Neural cell (in vitro differentiated cells): Measurements from ENCODE around the gene GRIN2C. TPM values are rescaled to one million over a fixed set of nuclear protein-coding genes. Genes with fewer than 3 reads are reported as not detected.

ENCODE experiments used
- H2AFZ ChIP-seq: fragments of 200-600, 300-800 bp; sonication (generic), shearing (Covaris generic); 2 replicates; pipeline ENCODE4 v1.6.0; 2014; ENCODE audit warnings: low read depth, mild to moderate bottlenecking, antibody characterized with exemption, low read length, moderate library complexity
- H3F3A ChIP-seq: fragments of 200-600 bp; shearing (Covaris generic); 2 replicates; pipeline ENCODE4 v1.6.1; 2016; ENCODE audit warnings: mild to moderate bottlenecking, moderate library complexity, mixed read lengths, antibody characterized with exemption, low read length; ENCODE audit not compliant: insufficient read depth, poor library complexity, severe bottlenecking
- H3K27ac ChIP-seq: fragments of 200-600, 300-800 bp; sonication (generic), shearing (Covaris generic); 2 replicates; pipeline ENCODE4 v1.5.1; 2014; ENCODE audit warnings: mild to moderate bottlenecking, low read length, moderate library complexity
- H3K27me3 ChIP-seq: fragments of 300-800, 200-600 bp; sonication (generic), shearing (Covaris generic); 2 replicates; pipeline ENCODE4 v1.6.0; 2014; ENCODE audit warnings: mild to moderate bottlenecking, low read depth, low read length, moderate library complexity; ENCODE audit not compliant: insufficient read depth
- H3K36me3 ChIP-seq: fragments of 300-800, 200-600 bp; sonication (generic), shearing (Covaris generic); 2 replicates; pipeline ENCODE4 v1.5.1; 2014; ENCODE audit warnings: mild to moderate bottlenecking, antibody characterized with exemption, low read length, moderate library complexity; ENCODE audit not compliant: insufficient read depth
- H3K4me2 ChIP-seq: fragments of 300-800, 200-600 bp; sonication (generic), shearing (Covaris generic); 2 replicates; pipeline ENCODE4 v1.6.0; 2014; ENCODE audit warnings: mild to moderate bottlenecking, low read length
- H3K4me3 ChIP-seq: fragments of 300-800, 200-600 bp; sonication (generic), shearing (Covaris generic); 2 replicates; pipeline ENCODE4 v1.5.1; 2014; ENCODE audit warnings: mild to moderate bottlenecking, low read length, moderate library complexity
- H3K79me2 ChIP-seq: fragments of 200-600 bp; shearing (Covaris generic); replicated peaks from 2 replicates; pipeline ENCODE4 v1.6.0; 2014; ENCODE audit warnings: mild to moderate bottlenecking, low read length, moderate library complexity; ENCODE audit not compliant: insufficient read depth
- H3K9ac ChIP-seq: fragments of 300-800, 200-600 bp; sonication (generic), shearing (Covaris generic); 2 replicates; pipeline ENCODE4 v1.6.1; 2016; ENCODE audit warnings: mild to moderate bottlenecking, low read length, mixed read lengths
- H3K9me2 ChIP-seq: fragments of 200-600 bp; shearing (Covaris generic); 2 replicates; pipeline ENCODE4 v1.6.1; 2016; ENCODE audit warnings: mild to moderate bottlenecking, low read length, mixed read lengths; ENCODE audit not compliant: insufficient read depth
- H3K9me3 ChIP-seq: fragments of 200-600, 300-800 bp; sonication (generic), shearing (Covaris generic); 2 replicates; pipeline ENCODE4 v1.6.1; 2016; ENCODE audit warnings: mild to moderate bottlenecking, mixed run types, low read length, moderate library complexity, mixed read lengths
- H4K20me1 ChIP-seq: fragments of 200-600 bp; shearing (Covaris generic); 2 replicates; pipeline ENCODE4 v1.6.1; 2016; ENCODE audit warnings: mild to moderate bottlenecking, mixed run types; ENCODE audit not compliant: insufficient read depth
- CTCF ChIP-seq: fragments of 450-650 bp; IDR thresholded peaks from 2 replicates; pipeline ENCODE4 v1.5.1; 2014; ENCODE audit warnings: antibody characterized with exemption, mild to moderate bottlenecking, moderate library complexity; ENCODE audit not compliant: poor library complexity, severe bottlenecking
- EZH2 ChIP-seq: fragments of 200-600, 300-800 bp; shearing (Covaris generic), sonication (generic); IDR thresholded peaks from 2 replicates; pipeline ENCODE4 v1.6.1; 2014; ENCODE audit warnings: antibody characterized with exemption, low read length, borderline replicate concordance, mild to moderate bottlenecking; ENCODE audit not compliant: insufficient read depth, poor library complexity, severe bottlenecking
- MXI1 ChIP-seq: fragments of 450-650 bp; conservative IDR thresholded peaks from 2 replicates; pipeline ENCODE4 v1.6.1; 2014; ENCODE audit warnings: antibody characterized with exemption, mild to moderate bottlenecking; ENCODE audit not compliant: poor library complexity, severe bottlenecking
- POLR2AphosphoS5 ChIP-seq: IDR thresholded peaks from 2 replicates; pipeline ENCODE4 v1.6.1; 2012
- RAD21 ChIP-seq: fragments of 450-650 bp; conservative IDR thresholded peaks from 2 replicates; pipeline ENCODE4 v1.6.1; 2014; ENCODE audit warnings: antibody characterized with exemption, mild to moderate bottlenecking, moderate library complexity
- REST ChIP-seq: IDR thresholded peaks from 2 replicates; pipeline ENCODE4 v1.6.1; 2012; ENCODE audit warnings: borderline replicate concordance
- SMC3 ChIP-seq: fragments of 450-650 bp; conservative IDR thresholded peaks from 2 replicates; pipeline ENCODE4 v1.6.1; 2014; ENCODE audit warnings: antibody characterized with exemption, mild to moderate bottlenecking, moderate library complexity; ENCODE audit not compliant: poor library complexity
- TAF1 ChIP-seq: IDR thresholded peaks from 2 replicates; pipeline ENCODE4 v1.6.1; 2012; ENCODE audit warnings: low read depth
- polyA plus RNA-seq: library from polyadenylated mRNA; depleted of rRNA; stranded (reverse); fragments of >200 nt; gene quantifications from 2 replicates; pipeline ENCODE4 v1.2.3, GENCODE V29; 2014

Gene GRIN2C
- polyA plus RNA-seq, 1 donor from 2014 or later = 0.04 TPM

- H3K27me3 ChIP-seq = no peaks in the 10 kb centered on the region
- H3K9me2 ChIP-seq = no peaks in the 10 kb centered on the region
- no peaks in the 10 kb centered on the region for H3K79me2 ChIP-seq
- H3K36me3 ChIP-seq = no peaks in the 10 kb centered on the region
- H3F3A ChIP-seq = no peaks in the 10 kb centered on the region
- H4K20me1 ChIP-seq = no peaks in the 10 kb centered on the region
- no peaks in the 10 kb centered on the region for H3K9me3 ChIP-seq
- TF ChIP-seq MXI1 (no peak), CTCF (no peak), TAF1 (no peak), SMC3 (no peak), POLR2AphosphoS5 (no peak), EZH2 (no peak)
- no peak overlapping the region for H3K27ac ChIP-seq
- H3K4me2 ChIP-seq = no peak overlapping the region
- no peak overlapping the region for H3K9ac ChIP-seq
- no peak overlapping the region for H2AFZ ChIP-seq
- no peak overlapping the region for H3K4me3 ChIP-seq
These were observed 44.6 kb downstream of the GRIN2C start for GRCh38 chr17:74815067-74815466.

GRCh38 chr17:74814453-74814852 is 45.2 kb downstream of the GRIN2C start:
- Histone ChIP-seq H3K9ac (no peak overlapping the region), H4K20me1 (no peaks in the 10 kb centered on the region), H3K36me3 (no peaks in the 10 kb centered on the region), H3K27ac (no peak overlapping the region), H3K9me2 (no peaks in the 10 kb centered on the region), H3K4me3 (no peak overlapping the region), H3K79me2 (no peaks in the 10 kb centered on the region), H3K27me3 (no peaks in the 10 kb centered on the region), H2AFZ (no peak overlapping the region), H3K4me2 (no peak overlapping the region), H3K9me3 (no peaks in the 10 kb centered on the region), H3F3A (no peaks in the 10 kb centered on the region)
- TF ChIP-seq MXI1 (no peak), EZH2 (no peak), REST (no peak), TAF1 (no peak), CTCF (no peak), RAD21 (no peak)
